ENCODE data around the gene DLG5. TPM values are rescaled to one million over a fixed set of nuclear protein-coding genes. Genes with fewer than 3 reads are reported as not detected.

Gene DLG5
- total and polyA plus RNA-seq, 4 donors: 1.2 to 7.1 (median 4.6) TPM

GRCh38 chr10:77865580-77866324, 60.8 kb downstream of the DLG5 start:
- H3K36me3 ChIP-seq (ENCODE audit: control insufficient read depth in 4 of 4, insufficient read depth in 3 of 4, low read depth in 1 of 4, low read length in 3 of 4): peaks cover 0 to 6% (median 0%) of the 10 kb centered on the region in 4 donors
- no peak overlapping the region for H3K4me3 ChIP-seq (ENCODE audit: low read depth in 1 of 3, low read length in 3 of 3)
- H3K27me3 ChIP-seq (ENCODE audit: control insufficient read depth in 4 of 4, insufficient read depth in 4 of 4, low read length in 3 of 4): no peaks in the 10 kb centered on the region
- no peak overlapping the region for H3K9ac ChIP-seq (ENCODE audit: low read depth in 1 of 2, low read length in 2 of 2)
- DNase-seq (ENCODE audit: low spot score): no peak
- WGBS: 73% methylated on average over 17 of the region's 17 CpGs
- H3K27ac ChIP-seq (ENCODE audit: low read depth in 1 of 2, low read length in 2 of 2): no peak overlapping the region
- no peaks in the 10 kb centered on the region for H3K9me3 ChIP-seq (ENCODE audit: control insufficient read depth in 4 of 4, low read length in 3 of 4)
- H3K4me1 ChIP-seq (ENCODE audit: control insufficient read depth in 4 of 4, insufficient read depth in 4 of 4, low read length in 3 of 4): no peaks in the 10 kb centered on the region
- TF ChIP-seq FOXA1 (IDR thresholded peaks at IDR 0.05): no peak
- no peak for TF ChIP-seq GABPA (IDR thresholded peaks at IDR 0.05 in 1 of 2, conservative IDR thresholded peaks at IDR 0.05 in 1 of 2)
- no peak for TF ChIP-seq CTCF (IDR thresholded peaks at IDR 0.05; ENCODE audit: low read depth, low read length, missing input control)
- TF ChIP-seq HNF4A (conservative IDR thresholded peaks at IDR 0.05): no peak
- peak in 1 of 2 donors; percentile 33 for TF ChIP-seq RXRA (IDR thresholded peaks at IDR 0.05)

GRCh38 chr10:77864151-77864851, 62.3 kb downstream of the DLG5 start:
- no peak for TF ChIP-seq ZBTB33 (IDR thresholded peaks at IDR 0.05)
- TF ChIP-seq MAX (IDR thresholded peaks at IDR 0.05): no peak
- TF ChIP-seq FOXA1 (IDR thresholded peaks at IDR 0.05): no peak
- TF ChIP-seq CTCF (IDR thresholded peaks at IDR 0.05; ENCODE audit: low read depth, low read length, missing input control): no peak
- TF ChIP-seq EGR1 (IDR thresholded peaks at IDR 0.05; ENCODE audit: low read depth in 2 of 2): no peak
- no peak for TF ChIP-seq RAD21 (IDR thresholded peaks at IDR 0.05)
- Histone ChIP-seq H3K27me3 (ENCODE audit: control insufficient read depth in 4 of 4, insufficient read depth in 4 of 4, low read length in 3 of 4) (no peaks in the 10 kb centered on the region), H3K9ac (ENCODE audit: low read depth in 1 of 2, low read length in 2 of 2) (no peak overlapping the region), H3K9me3 (ENCODE audit: control insufficient read depth in 4 of 4, low read length in 3 of 4) (no peaks in the 10 kb centered on the region), H3K36me3 (ENCODE audit: control insufficient read depth in 4 of 4, insufficient read depth in 3 of 4, low read depth in 1 of 4, low read length in 3 of 4) (peaks cover 0 to 6% (median 0%) of the 10 kb centered on the region in 4 donors), H3K4me1 (ENCODE audit: control insufficient read depth in 4 of 4, insufficient read depth in 4 of 4, low read length in 3 of 4) (peaks cover 0 to 1% (median 0%) of the 10 kb centered on the region in 4 donors), H3K4me3 (ENCODE audit: low read depth in 1 of 3, low read length in 3 of 3) (no peak overlapping the region), H3K27ac (ENCODE audit: low read depth in 1 of 2, low read length in 2 of 2) (no peak overlapping the region)
- no peak for DNase-seq (ENCODE audit: low spot score)
- 95% methylated on average over 11 of the region's 11 CpGs for WGBS
